Measurements from ENCODE around the gene SRPX2.

DNA sequence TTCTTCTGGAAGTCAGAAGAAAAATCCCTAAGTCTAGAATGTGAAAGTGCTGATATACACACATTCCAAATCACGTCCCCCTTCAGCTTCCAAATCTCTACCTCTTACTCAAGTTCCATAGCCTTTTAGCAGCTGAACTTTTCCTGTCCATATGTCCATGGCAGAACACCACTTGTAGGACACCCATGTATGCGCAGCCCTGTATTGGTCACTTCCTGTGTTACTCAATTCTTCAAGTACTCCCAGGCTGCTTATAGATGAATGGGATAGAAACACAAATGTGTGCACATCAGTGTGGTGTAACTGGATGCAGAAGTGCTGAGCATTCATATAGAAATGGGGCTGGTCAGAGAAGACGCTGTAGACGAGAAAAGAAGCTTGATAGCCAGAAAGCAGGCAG is 18.8 kb downstream of the SRPX2 start:
- TF ChIP-seq, protein P1, sequence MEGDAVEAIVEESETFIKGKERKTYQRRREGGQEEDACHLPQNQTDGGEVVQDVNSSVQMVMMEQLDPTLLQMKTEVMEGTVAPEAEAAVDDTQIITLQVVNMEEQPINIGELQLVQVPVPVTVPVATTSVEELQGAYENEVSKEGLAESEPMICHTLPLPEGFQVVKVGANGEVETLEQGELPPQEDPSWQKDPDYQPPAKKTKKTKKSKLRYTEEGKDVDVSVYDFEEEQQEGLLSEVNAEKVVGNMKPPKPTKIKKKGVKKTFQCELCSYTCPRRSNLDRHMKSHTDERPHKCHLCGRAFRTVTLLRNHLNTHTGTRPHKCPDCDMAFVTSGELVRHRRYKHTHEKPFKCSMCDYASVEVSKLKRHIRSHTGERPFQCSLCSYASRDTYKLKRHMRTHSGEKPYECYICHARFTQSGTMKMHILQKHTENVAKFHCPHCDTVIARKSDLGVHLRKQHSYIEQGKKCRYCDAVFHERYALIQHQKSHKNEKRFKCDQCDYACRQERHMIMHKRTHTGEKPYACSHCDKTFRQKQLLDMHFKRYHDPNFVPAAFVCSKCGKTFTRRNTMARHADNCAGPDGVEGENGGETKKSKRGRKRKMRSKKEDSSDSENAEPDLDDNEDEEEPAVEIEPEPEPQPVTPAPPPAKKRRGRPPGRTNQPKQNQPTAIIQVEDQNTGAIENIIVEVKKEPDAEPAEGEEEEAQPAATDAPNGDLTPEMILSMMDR (IDR thresholded peaks at IDR 0.05; ENCODE audit: low read depth, low read length, poor library complexity, severe bottlenecking): no peak
- no peak for TF ChIP-seq EZH2phosphoT487 (IDR thresholded peaks at IDR 0.05; ENCODE audit: borderline replicate concordance, low read length)

All from DOHH2 (cell line).